Fibroblast of pulmonary artery (primary cell): ENCODE results near the gene BCAN.

ENCODE experiments used
- DNase-seq: peaks from one replicate; pipeline ENCODE4 v3.0.0-alpha.2; 2010; ENCODE audit warnings: low read depth
- H3K4me3 ChIP-seq: replicated peaks from 2 replicates; pipeline ENCODE4 v1.5.1; 2011; ENCODE audit warnings: low read depth, mild to moderate bottlenecking, control low read depth, low read length, moderate library complexity
- CTCF ChIP-seq: IDR thresholded peaks from 2 replicates; pipeline ENCODE4 v1.5.1; 2011; ENCODE audit warnings: mild to moderate bottlenecking, control low read depth, low read length, inconsistent platforms; ENCODE audit errors: missing control alignments

Gene BCAN

GRCh38 chr1:156658496-156658895, 16.6 kb downstream of the BCAN start:
- no peak for DNase-seq
- H3K4me3 ChIP-seq = no peak overlapping the region
- TF ChIP-seq CTCF = no peak

GRCh38 chr1:156658945-156659574, 17.1 kb downstream of the BCAN start:
- H3K4me3 ChIP-seq = no peak overlapping the region
- no peak for DNase-seq
- no peak for TF ChIP-seq CTCF

GRCh38 chr1:156659661-156659987, 17.7 kb downstream of the BCAN start:
- no peak overlapping the region for H3K4me3 ChIP-seq
- no peak for TF ChIP-seq CTCF
- no peak for DNase-seq

- no peak overlapping the region for H3K4me3 ChIP-seq
Measured at GRCh38 chr1:156659988-156660751, 18.3 kb downstream of the BCAN start.

GRCh38 chr1:156660752-156661112, 18.8 kb downstream of the BCAN start:
- DNase-seq = no peak
- no peak overlapping the region for H3K4me3 ChIP-seq
- TF ChIP-seq CTCF = no peak

More at GRCh38 chr1:156659988-156660751, 18.3 kb downstream of the BCAN start:
- peak; percentile 97 for DNase-seq
- TF ChIP-seq CTCF = peak; percentile 91

GRCh38 chr1:156662005-156662799, 20.3 kb downstream of the BCAN start:
- DNase-seq = peak; percentile 38
- TF ChIP-seq CTCF = no peak
- H3K4me3 ChIP-seq = no peak overlapping the region

GRCh38 chr1:156662800-156663055, 20.8 kb downstream of the BCAN start:
- no peak for DNase-seq
- no peak overlapping the region for H3K4me3 ChIP-seq
- TF ChIP-seq CTCF = no peak
